GM18858 (cell line): ENCODE data around the gene OCLN.
"Not testable (repeated sequence)": the region's sequence is repeated elsewhere in the genome, so short reads cannot be mapped to it uniquely, and the experiment has no call there.

Experiments
- ATAC-seq: cut with Tn5 transposase; IDR thresholded peaks from one replicate; pipeline ENCODE4 v1.9.1; 2021; ENCODE audit not compliant: unreplicated experiment

Gene OCLN

DNA sequence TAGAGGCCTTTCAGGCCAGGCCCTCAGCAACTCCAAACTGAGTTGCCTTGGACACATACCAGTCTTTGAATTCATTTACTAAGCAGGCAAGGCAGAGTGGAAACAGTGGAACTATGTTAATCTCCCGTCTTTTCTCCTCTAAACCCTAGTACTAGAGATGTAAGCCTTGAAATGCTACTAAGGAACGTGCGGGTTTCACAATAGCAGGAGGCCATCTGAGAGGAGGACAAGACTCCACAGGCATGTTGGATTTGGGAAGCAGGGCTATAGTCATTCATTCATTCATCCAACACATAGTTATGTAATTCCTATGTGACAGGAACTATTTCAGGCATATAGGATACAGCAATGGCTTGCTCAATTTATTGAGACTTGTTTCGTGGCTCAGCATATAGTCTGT is 3.3 kb upstream of the OCLN start:
- no peak for ATAC-seq

DNA sequence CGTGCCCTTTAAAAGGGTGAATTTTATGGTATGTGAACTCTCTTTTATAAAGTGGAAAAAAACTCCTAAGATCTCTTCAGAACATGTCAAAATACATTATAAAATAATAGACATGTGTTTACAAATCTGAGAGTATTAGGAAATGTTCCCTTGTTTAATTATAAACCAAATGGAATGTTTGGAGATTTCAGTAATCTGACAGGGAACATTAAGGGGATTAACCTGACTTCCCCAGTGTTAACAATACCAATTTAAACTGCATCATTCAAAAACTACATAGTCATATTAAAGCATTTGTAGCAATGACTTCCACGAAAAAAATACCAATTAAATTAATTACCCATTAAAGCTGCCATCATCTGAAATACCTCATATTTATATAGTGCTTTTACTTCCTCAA is 1.6 kb upstream of the OCLN start:
- ATAC-seq = no peak

- no peak for ATAC-seq
These were observed 676 bp upstream of the OCLN start for GRCh38 chr5:69491838-69492390.

GRCh38 chr5:69492923-69493395 is 369 bp downstream of the OCLN start:
- ATAC-seq = no peak

DNA sequence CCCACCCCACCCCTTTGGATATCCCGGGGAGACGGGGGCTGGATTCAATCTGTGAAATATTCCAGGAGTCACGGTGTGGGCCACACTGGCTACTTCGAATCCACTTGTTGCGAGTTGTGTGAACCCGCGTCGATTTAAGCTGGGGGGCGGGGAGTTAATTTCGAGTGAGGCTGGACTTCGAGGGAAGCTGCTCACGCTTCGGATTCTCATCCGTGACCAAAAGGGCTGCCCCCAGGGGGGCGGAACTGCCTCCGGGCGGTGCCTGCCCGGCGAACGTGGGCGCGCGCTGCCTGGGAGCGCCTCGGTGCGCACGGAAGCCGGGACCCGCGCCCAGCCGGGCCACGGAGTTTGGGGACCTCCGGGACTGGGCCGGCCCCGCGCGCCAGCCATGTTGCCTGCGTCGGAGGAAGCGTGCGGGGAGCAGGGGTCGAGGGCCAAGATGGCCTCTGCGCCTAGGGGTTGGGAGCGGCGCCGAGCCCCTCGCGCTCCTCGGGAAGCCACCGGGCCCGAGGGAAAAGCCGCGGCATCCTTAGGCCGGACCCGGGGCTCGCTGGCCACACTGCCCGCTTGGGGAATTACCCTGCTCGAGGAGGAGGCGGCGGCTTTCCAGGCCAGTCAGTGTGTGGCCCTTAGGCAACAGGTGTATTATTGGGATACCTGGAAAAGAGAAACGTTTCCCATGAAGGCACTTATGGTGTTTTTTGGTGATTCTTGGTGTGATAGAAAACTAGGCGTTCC is 975 bp downstream of the OCLN start:
- ATAC-seq = no peak

- no peak for ATAC-seq
These were observed 1.9 kb downstream of the OCLN start for GRCh38 chr5:69494452-69494851.

DNA sequence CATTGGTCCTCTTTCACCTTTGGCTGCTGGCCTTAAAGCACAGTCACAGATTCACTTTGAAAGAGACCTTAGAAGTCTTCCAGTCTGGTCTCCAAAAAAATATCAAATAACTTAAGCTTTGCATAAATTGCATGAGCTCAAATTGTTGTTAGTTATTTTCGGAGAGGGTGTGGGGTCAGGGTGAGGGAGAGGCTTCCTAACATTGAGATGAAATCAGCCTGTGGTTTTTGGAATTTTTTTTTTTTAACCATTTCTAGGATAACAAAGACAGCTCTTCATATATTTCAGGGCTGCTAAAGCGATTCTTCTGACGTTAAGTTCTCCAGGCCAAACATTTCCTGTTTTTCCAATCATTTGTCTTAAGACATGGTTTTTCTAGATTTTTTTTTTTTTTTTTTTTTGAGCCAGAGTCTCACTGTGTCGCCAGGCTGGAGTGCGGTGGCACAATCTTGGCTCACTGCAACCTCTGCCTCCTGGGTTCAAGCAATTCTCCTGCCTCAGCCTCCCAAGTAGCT is 4.5 kb downstream of the OCLN start:
- ATAC-seq = no peak

DNA sequence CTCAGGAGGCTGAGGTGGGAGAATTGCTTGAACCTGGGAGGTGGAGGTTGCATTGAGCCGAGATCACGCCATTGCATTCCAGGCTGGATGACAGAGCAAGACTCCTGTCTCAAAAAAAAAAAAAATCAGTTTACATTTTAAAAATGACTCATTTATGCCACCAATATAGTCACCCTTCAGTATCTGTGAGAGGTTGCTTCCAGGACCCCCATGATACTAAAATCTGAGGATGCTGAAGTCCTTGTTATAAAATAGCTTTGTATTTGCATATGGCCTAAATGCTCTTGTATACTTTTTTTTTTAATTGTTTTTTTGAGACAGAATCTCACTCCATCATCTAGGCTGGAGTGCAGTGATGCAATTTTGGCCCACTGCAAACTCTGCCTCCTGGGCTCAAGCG is 5.8 kb downstream of the OCLN start:
- no peak for ATAC-seq

DNA sequence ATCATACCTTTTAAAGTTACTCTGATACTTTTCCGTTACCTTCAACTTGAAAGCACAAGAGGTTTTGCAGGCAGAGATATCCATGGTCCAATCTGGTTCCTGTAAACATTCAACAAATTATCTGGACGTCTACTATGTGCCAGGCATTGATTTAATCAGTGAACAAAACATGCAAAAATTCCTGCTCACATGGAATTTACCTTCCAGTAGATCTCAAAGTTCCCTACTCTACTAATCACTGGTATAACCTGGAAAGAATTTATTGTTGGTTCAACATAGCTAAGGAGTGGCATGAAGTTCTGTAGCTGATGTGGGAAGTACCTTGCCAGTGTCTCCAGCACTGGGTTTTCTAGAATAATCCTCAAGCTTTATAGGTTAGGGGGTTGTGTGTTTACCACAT is 9.8 kb downstream of the OCLN start:
- ATAC-seq = no peak

DNA sequence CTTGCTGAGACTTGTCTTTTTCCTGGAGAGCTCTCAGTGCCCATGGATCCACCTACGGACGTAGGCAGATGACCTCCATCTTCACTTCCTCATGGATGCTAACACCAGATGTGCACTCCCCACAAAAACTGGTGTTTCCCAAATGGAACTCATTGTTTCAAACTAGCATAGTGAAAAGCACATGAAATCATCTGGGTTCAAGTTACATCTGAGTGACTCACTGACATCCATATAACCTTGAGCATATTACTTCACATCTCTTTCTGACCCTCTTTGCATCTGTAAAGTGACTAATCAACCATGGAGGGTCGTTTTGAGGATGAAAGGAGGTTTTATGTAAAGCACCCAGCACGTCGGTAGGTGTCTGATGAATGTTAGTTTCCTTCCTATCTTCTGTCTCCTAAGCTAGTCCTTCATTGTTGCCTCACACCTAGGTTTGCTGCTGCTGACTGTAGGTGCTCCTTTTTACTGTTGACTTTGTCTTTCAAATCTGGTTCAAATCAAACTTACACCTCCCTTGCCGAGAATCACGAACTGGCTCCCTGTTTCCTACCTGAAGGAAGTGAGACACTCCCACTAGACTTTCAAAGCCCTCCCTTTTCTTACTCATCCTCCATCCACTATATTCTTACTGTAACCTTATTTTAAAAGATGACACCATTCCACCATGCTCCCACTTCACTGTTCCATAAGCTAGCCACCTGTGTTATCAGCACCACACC is 10.3 kb downstream of the OCLN start:
- no peak for ATAC-seq

DNA sequence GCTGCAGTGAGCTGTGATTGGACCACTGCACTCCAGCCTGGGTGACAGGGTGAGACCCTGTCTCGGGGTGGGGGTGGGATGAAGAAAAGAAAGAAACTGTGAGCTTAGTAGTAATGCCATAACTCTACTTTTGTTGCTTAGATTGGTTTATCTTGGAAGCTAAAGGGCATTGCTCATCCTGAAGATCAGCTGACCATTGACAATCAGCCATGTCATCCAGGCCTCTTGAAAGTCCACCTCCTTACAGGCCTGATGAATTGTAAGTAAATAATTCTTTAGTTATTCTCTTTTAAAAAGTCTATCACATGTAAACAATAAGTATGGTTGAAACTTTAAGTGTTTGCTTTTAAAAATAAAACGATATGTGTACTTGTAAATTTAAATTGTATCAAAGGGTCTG is 11.4 kb downstream of the OCLN start:
- no peak for ATAC-seq

- ATAC-seq = no peak
These were observed 12.7 kb downstream of the OCLN start for GRCh38 chr5:69505306-69505705.

DNA sequence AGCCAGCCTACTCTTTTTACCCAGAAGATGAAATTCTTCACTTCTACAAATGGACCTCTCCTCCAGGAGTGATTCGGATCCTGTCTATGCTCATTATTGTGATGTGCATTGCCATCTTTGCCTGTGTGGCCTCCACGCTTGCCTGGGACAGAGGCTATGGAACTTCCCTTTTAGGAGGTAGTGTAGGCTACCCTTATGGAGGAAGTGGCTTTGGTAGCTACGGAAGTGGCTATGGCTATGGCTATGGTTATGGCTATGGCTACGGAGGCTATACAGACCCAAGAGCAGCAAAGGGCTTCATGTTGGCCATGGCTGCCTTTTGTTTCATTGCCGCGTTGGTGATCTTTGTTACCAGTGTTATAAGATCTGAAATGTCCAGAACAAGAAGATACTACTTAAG is 16.6 kb downstream of the OCLN start:
- no peak for ATAC-seq

DNA sequence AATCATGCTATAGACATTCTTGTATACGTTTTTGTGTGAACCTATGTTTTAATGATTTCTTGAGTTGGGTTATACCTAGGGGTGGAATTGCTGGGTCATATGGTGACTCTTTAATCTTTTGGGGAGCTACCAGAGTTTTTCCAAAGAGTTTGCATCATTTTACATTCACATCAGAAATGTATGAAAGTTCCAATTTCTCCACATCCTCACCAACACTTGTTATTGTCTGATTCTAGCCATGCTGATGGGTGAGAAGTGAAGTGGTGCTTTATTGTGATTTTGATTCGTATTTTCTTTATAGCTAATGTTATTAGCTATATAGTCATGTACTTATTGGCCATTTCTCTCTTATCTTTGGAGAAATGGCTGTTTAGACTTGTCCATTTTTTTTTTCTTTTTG is 18.1 kb downstream of the OCLN start:
- ATAC-seq = no peak

GRCh38 chr5:69512740-69513260 is 20.2 kb downstream of the OCLN start:
- ATAC-seq = no peak

- ATAC-seq = not testable (repeated sequence)
These were observed 23.0 kb downstream of the OCLN start for GRCh38 chr5:69515570-69515969.

DNA sequence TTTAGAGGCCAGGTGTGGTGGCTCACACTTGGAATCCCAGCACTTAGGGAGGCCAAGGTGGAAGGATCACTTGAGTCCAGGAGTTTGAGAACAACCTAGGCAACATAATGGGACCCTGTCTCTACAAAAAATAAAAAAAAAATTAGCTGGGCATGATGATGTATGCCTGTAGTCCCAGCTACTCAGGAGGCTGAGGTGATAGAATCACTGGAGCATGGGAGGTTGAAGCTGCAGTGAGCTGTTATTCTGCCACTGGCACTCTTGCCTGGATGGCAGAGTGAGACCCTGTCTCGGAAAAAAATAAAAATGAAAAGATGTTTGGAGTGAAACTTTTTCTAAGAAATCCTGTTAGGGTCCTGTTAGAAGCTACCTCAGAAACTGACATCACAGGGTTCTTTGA is 24.2 kb downstream of the OCLN start:
- no peak for ATAC-seq

DNA sequence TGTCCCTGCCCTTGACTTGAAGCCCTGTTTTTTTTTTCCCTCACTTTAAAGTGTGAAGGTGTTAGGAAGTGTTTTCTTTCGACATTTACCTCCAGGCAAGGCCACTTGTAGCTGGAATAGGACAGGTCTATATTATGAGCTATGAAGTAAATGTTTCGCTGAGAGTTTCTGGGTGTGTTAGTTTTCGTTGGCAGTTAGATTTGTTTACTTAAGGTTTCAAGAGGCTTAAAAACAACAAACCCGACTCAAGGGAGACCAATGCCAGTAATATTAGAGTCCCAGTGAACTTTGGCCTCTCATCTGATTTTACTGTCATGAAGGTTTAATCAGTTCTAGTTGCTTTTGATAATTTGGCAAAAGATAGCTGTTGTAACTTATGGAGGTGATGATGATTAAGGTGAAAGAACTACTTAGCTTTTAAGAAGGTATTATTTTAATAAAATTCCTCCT is 25.2 kb downstream of the OCLN start:
- ATAC-seq = no peak

- ATAC-seq = no peak
These were observed 26.7 kb downstream of the OCLN start for GRCh38 chr5:69519285-69519684.

- ATAC-seq = no peak
These were observed 29.4 kb downstream of the OCLN start for GRCh38 chr5:69522035-69522434.

- ATAC-seq = no peak
These were observed 32.9 kb downstream of the OCLN start for GRCh38 chr5:69525490-69525889.

DNA sequence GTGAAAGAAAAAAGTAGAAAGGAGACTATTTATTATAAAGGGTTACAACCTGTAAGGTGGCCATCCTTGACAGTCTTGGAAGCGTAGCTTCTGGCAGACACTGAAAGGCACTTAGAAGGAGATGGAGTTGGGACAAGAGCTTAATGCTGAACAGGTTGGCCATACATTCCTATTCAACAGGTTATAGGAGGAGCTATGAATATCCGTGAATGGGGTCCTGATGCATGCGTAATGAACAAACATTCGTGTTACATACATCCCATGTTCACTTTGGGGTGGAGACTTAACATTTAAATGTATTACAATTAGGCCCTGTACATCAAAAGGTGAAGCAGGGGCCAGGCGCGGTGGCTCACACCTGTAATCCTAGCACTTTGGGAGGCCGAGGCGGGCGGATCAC is 34.1 kb downstream of the OCLN start:
- no peak for ATAC-seq
